Dermis blood vessel endothelial cell (primary cell): Measurements from ENCODE around the gene ADAMTS17. TPM values are rescaled to one million over a fixed set of nuclear protein-coding genes. Genes with fewer than 3 reads are reported as not detected.
A peak's percentile ranks its signal among the peaks of the same experiment; 100 is the strongest.
"Not testable (repeated sequence)": the region's sequence is repeated elsewhere in the genome, so short reads cannot be mapped to it uniquely, and the experiment has no call there.

Source experiments
- DNase-seq: peaks from one replicate; pipeline ENCODE4 v3.0.0; 2010
- total RNA-seq: library from RNA; depleted of rRNA; stranded (reverse); fragments of >200 nt; gene quantifications from 2 replicates; pipeline ENCODE4 v1.2.3, GENCODE V29; 2014

The ADAMTS17 gene
- total RNA-seq, 1 donor from 2014 or later, result 0.17 TPM

DNA sequence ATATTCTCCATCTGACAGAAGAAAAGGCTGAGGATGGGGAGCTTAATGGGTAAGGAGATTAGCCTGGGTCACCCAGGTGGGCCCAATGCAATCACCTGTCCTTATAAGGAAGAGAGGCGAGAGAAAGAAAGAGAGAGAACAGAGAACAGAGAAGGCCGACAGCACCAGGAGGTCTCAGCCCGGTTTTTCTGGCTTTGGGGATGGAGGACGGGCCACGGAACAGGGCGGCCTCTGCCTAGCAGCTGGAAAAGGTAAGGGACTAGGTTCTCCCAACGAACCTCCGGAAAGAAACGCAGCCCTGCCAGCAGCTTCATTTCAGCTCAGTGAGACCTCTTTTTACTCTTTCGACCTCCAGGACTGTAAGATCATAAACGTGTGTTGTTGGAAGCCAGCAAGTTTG lies 412.5 kb downstream of the ADAMTS17 start:
- no peak for DNase-seq

DNA sequence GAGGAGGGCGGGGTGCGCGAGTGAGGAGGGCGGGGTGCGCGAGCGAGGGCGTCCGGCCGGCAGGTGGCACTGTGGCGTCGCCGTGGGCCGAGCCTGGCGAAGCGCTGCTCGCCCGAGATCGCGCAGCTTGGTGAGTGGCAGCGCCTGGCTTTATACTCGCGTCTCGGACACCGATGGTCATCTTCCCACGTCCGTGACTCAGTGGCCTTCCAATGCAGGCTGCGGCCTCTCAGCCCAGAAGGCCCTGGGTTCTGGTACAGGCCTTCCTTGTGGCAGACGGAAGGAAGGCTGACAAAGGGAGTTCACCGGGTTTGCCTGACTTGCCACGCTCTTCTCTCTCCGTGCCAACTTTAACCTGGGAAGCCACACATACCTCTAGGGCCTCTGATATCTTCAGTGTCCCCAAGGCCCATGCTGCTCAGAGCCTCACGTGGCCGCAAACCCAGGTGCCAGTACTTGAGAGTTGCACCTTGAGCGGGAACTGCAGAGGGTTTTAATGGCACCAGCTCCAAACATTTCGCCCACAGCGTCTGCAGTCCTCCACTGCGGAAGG lies 413.3 kb downstream of the ADAMTS17 start:
- DNase-seq, result peak; percentile 82

GRCh38 chr15:99926532-99926931 lies 415.2 kb downstream of the ADAMTS17 start:
- not testable (repeated sequence) for DNase-seq

DNA sequence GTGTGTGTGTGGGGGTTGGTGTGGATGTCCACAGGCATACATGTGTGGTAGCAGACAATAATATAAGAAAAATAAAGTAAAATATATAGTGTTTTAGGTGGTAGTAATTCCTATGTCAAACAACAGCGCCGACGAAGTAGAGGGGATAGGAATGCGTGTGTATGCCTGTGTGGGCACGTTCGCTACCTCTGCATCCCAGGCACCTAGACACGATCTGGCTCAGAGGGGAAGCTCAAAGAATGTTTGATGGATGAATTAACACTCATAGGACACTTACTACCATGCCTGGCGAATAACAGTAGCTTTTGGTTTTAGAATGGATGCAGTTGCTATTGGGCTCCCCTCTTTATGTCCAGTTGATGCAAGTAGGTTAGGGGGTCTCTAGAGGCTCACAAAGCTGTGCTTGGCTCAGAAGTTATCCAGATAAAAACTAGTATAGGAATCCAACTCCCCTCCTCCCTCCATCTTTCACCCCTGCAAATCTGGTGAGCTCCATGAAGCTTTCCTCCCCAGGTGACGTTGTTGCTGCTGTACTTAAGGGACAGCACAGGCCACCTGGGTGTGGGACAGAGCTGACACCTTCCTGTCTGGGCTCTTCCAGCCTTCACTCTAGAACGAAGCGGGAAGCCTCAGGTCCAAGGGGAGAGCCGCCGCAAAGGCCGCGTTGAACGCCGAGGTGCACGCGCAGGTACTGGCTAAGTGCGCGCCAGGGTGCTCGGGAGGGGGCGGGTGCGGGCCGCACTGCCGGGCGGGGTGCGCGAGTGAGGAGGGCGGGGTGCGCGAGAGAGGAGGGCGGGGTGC lies 415.9 kb downstream of the ADAMTS17 start:
- DNase-seq, result peak; percentile 10

DNA sequence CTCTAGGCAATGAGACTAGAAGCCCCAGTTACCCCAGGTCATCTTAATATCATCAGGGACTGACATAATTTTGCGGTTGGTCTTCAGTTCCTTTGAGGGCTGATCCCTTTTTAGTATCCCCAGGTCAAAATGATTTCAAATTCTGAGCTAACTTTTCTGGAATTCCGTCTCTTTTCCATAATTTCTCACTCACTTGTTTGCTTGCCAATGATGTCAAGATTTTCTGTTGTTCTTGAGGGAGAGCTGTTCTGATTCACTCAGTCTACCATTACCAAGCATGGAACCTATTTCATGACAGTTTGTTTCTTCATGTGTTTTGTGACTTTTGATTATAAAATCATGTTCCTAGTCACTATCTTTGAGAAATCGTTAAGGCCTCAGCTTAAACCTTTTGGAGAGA lies 418.1 kb downstream of the ADAMTS17 start:
- no peak for DNase-seq

Other genes with a start within 250 kb of the ADAMTS17 start
- gene CERS3, start 187.0 kb upstream of the ADAMTS17 start, total RNA-seq, result not detected in 2 replicates